NCI-H2196 (cell line): ENCODE data around the gene ZDHHC18.

ENCODE experiments used
- DNase-seq: peaks from one replicate; lab custom pipeline; 2025; ENCODE audit not compliant: unreplicated experiment; lab: John Stamatoyannopoulos, UW

ZDHHC18 gene

GRCh38 chr1:26897351-26897750, 70.9 kb downstream of the ZDHHC18 start:
- DNase-seq, result no peak

- DNase-seq, result peak; percentile 93
These were observed 73.7 kb downstream of the ZDHHC18 start, which contains the start of gene GPATCH3 for GRCh38 chr1:26900001-26900814. Gene GPATCH3, minus strand, starts transcription at chr1:26900467. Its CDS starts 25 bp downstream, at chr1:26900442.

GRCh38 chr1:26900815-26901511, 74.5 kb downstream of the ZDHHC18 start:
- no peak for DNase-seq
